Immature natural killer cell (primary cell): ENCODE data around the gene RUNDC3A. TPM values are rescaled to one million over a fixed set of nuclear protein-coding genes. Genes with fewer than 3 reads are reported as not detected.

Experiments
- DNase-seq, 3 donors: peaks; one replicate each; pipeline ENCODE4 v3.0.0; 2022; ENCODE audit warnings: mixed read lengths in 1 of 3
- H3K27ac Mint-ChIP-seq, 6 donors: one replicate each; pipeline ENCODE4 v1.8.0; 2020; ENCODE audit warnings: mixed read lengths in 6 of 6, mild to moderate bottlenecking in 5 of 6, inconsistent platforms in 4 of 6, moderate library complexity in 3 of 6
- H3K27me3 Mint-ChIP-seq, 3 donors: one replicate each; pipeline ENCODE4 v1.8.0; 2020 to 2021; ENCODE audit warnings: low read depth in 3 of 3, mild to moderate bottlenecking in 3 of 3, mixed read lengths in 3 of 3, moderate library complexity in 3 of 3, inconsistent platforms in 1 of 3
- H3K36me3 Mint-ChIP-seq, 3 donors: one replicate each; pipeline ENCODE4 v1.8.0; 2020; ENCODE audit warnings: mixed read lengths in 3 of 3, inconsistent platforms in 2 of 3, mild to moderate bottlenecking in 2 of 3
- H3K4me1 Mint-ChIP-seq, 2 donors: one replicate each; pipeline ENCODE4 v1.8.0; 2020; ENCODE audit warnings: inconsistent platforms in 2 of 2, mild to moderate bottlenecking in 2 of 2, mixed read lengths in 2 of 2, moderate library complexity in 1 of 2
- H3K4me3 Mint-ChIP-seq, 5 donors: one replicate each; pipeline ENCODE4 v1.8.0; 2020; ENCODE audit warnings: mild to moderate bottlenecking in 5 of 5, mixed read lengths in 5 of 5, inconsistent platforms in 3 of 5, moderate library complexity in 3 of 5
- H3K9me3 Mint-ChIP-seq, 6 donors: one replicate each; pipeline ENCODE4 v1.8.0; 2020; ENCODE audit warnings: mild to moderate bottlenecking in 6 of 6, mixed read lengths in 6 of 6, inconsistent platforms in 4 of 6, moderate library complexity in 3 of 6
- polyA plus RNA-seq, 3 donors: library from polyadenylated mRNA; unstranded; fragments of 300-500 nt; fragmentation: Illumina TruSeq; gene quantifications; one replicate each; pipeline ENCODE4 v1.2.3, GENCODE V29; 2021

Gene RUNDC3A
- polyA plus RNA-seq, 3 donors from 2014 or later: not detected

DNA sequence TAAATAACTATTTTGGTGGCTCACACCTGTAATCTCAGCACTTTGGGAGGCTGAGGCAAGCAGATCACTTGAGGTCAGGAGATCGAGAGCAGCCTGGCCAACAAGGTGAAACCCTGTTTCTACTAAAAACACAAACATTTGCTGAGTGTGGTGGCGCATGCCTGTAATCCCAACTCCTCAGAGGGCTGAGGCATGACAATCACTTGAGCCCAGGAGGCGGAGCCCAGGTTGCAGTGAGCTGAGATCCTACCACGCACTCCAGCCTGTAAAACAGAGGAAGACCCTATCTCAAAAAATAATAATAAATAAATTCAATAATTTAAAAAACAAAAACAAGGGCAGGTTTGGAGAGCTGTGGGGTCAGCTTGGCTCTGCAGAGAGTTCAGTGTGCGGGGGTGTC lies 34.8 kb upstream of the RUNDC3A start:
- H3K27me3 Mint-ChIP-seq: peaks cover 0 to 4% (median 0%) of the 10 kb centered on the region in 3 donors
- no peak for DNase-seq
- no peak overlapping the region for H3K27ac Mint-ChIP-seq
- no peaks in the 10 kb centered on the region for H3K36me3 Mint-ChIP-seq
- H3K4me1 Mint-ChIP-seq: peaks cover 0 to 1% of the 10 kb centered on the region in 2 donors
- no peaks in the 10 kb centered on the region for H3K9me3 Mint-ChIP-seq
- no peak overlapping the region for H3K4me3 Mint-ChIP-seq

DNA sequence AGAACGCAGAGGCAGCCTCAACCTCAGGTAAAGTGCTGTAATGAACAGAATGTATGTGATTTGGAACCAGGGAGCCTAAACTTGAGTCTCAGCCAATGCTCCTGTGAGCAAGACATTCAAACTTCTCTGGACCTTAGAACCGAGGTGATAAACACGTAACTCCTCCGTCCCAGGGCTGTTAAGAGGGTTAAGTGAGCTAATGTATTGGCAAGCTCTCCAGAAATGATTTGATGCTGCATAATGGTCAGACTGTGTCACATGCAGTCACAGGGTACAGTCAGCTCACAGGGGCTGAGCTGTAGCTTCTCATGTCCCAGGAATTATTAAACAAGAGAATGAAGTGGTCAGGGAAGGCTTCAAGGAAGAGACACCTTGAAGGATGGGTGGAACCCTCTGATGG lies 30.4 kb upstream of the RUNDC3A start:
- Mint-ChIP-seq H3K9me3 (no peaks in the 10 kb centered on the region), H3K27ac (peak overlapping the region in 4 of 6 donors; percentile 46 to 84 (median 74)), H3K36me3 (no peaks in the 10 kb centered on the region), H3K27me3 (peaks cover 2 to 5% (median 5%) of the 10 kb centered on the region in 3 donors), H3K4me1 (peaks cover 22% of the 10 kb centered on the region in 2 donors), H3K4me3 (no peak overlapping the region)
- no peak for DNase-seq

DNA sequence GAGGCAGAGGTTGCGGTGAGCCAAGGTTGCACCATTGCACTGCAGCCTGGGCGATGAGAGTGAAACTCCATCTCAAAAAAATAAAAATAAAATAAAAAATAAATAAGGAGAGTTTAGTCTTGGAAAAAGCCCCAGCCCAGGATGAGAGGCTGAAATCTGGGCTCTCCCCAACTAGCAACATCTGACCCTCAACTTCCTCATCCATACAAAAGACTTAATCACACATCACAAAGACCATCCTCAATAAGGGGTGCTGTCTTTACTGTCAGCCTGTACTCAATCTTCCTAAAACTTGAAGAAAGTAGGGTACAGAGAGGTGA lies 29.1 kb upstream of the RUNDC3A start:
- H3K36me3 Mint-ChIP-seq: no peaks in the 10 kb centered on the region
- H3K27ac Mint-ChIP-seq: peak overlapping the region; percentile 81 to 97 (median 87)
- H3K9me3 Mint-ChIP-seq: no peaks in the 10 kb centered on the region
- DNase-seq: no peak
- H3K4me3 Mint-ChIP-seq: peak overlapping the region; percentile 46 to 72 (median 62)
- H3K27me3 Mint-ChIP-seq: peaks cover 2 to 6% (median 5%) of the 10 kb centered on the region in 3 donors
- peaks cover 22% of the 10 kb centered on the region in 2 donors for H3K4me1 Mint-ChIP-seq

DNA sequence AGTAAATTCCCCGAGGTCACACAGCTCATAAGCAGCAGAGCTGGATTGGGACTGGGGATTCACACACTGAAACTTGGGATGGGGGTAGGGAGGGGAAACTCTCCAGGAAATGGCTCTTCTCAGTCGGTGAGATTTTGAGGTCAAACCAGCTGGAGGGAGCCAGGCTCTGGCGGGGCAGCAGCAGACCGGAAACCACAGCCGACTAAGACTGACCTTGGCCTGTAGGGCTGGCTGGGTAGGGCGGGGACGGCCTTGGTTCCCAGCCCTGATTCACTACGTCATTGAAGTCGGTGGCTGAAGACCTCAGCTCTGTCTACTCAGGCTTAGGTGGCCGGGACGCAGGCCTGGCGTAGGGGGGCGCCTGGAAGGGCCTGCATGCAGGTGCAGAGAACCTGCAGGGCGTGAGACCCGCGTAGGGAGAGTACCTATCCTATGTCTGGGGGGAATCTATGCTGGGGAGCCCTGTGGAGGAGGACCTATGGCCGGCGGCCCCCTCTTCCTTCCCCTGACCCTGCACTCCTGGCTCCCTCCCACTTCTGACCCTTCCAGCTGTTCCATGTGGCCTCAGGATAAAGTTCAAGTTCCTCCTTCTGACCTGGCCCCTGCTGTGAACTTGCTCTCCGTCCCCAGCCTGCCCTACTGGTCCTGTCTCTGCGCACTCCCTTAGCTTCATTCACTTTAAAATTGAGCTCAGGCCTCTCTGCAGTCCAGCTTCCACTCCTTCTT lies 28.6 kb upstream of the RUNDC3A start:
- peak overlapping the region; percentile 81 to 97 (median 87) for H3K27ac Mint-ChIP-seq
- DNase-seq: peak; percentile 65 to 79 (median 73)
- H3K9me3 Mint-ChIP-seq: no peaks in the 10 kb centered on the region

DNA sequence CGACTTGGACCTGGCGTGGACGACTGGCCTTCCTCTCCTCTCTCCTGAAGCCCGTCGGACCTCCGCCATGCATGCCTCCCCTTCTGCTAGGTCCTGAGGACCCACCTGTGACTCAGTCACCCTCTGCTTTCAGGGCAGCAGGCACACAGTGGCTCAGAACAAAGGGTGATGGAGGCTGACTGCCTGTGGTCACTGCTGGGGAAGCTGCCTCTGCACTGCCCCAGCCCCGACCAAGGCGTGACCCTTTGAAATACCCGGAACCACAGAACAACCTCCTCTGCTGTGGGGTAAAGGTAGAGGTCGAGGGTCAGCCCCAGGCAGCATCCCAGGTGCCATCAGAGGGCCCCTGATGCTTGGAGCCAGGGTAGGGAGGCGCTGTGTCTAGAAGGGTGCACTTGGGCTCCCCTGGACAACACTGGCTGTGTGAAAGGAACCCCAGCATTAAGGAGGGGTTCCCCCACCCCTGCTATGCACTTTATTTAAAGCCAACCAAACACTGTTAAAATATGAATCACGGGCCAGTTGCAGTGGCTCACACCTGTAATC lies 27.9 kb upstream of the RUNDC3A start:
- peak in 2 of 3 donors; percentile 9 to 16 for DNase-seq
- peaks cover 3 to 7% (median 4%) of the 10 kb centered on the region in 3 donors for H3K27me3 Mint-ChIP-seq
- H3K4me1 Mint-ChIP-seq: peaks cover 22% of the 10 kb centered on the region in 2 donors
- H3K4me3 Mint-ChIP-seq: peak overlapping the region; percentile 46 to 72 (median 62)
- H3K27ac Mint-ChIP-seq: peak overlapping the region; percentile 81 to 97 (median 87)
- H3K9me3 Mint-ChIP-seq: no peaks in the 10 kb centered on the region
- no peaks in the 10 kb centered on the region for H3K36me3 Mint-ChIP-seq

More for the DNA sequence above, 28.6 kb upstream of the RUNDC3A start:
- peak overlapping the region; percentile 46 to 72 (median 62) for H3K4me3 Mint-ChIP-seq
- H3K36me3 Mint-ChIP-seq: no peaks in the 10 kb centered on the region
- peaks cover 22% of the 10 kb centered on the region in 2 donors for H3K4me1 Mint-ChIP-seq
- peaks cover 2 to 6% (median 5%) of the 10 kb centered on the region in 3 donors for H3K27me3 Mint-ChIP-seq

DNA sequence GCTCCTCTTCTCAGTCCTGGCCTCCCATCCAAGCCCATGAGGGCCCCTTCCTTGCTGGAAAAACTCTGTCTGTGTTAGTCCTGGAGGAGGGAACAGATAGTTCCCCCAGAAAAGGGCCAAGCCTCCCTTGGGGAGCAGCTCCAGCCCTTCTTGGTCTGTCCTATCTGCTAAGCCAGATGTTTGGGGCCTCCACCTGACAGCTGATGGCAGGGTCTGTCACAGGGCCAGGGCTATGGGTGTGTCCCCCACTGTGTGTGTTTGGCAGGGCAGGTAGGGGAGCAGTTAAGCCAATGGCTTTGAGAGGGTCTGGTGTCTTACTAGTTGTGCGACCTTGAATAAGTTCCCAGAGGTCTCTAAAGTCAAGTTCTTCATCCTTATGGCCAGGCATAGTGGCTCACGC lies 26.8 kb upstream of the RUNDC3A start:
- Mint-ChIP-seq H3K27ac (peak overlapping the region in 3 of 6 donors; percentile 41 to 84 (median 69)), H3K4me1 (peaks cover 22% of the 10 kb centered on the region in 2 donors), H3K36me3 (no peaks in the 10 kb centered on the region), H3K4me3 (no peak overlapping the region), H3K9me3 (no peaks in the 10 kb centered on the region), H3K27me3 (peaks cover 3 to 7% (median 4%) of the 10 kb centered on the region in 3 donors)
- DNase-seq: no peak

DNA sequence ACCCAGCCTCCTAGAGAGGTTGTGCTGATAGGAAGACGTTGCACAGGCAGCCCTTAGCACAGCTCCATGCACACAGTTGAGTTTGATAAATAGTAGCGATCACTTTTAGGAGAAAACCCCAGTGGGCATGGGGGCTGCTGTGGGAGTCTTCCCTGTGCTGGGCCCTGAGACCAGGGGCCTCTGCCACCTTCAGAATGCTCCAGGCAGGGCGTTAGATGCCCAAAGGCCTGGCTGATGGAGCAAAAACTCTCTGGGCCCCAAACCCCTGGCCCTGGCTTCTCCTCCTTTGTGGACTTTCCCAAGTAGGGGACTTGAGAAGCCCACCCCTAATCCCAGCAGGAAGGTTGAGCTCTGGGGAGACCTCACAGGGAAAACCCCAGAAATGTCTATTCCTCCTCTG lies 26.1 kb upstream of the RUNDC3A start:
- Mint-ChIP-seq H3K9me3 (no peaks in the 10 kb centered on the region), H3K27me3 (peaks cover 3 to 7% (median 4%) of the 10 kb centered on the region in 3 donors), H3K36me3 (no peaks in the 10 kb centered on the region), H3K4me1 (peaks cover 22% of the 10 kb centered on the region in 2 donors), H3K27ac (no peak overlapping the region), H3K4me3 (no peak overlapping the region)
- DNase-seq: no peak

DNA sequence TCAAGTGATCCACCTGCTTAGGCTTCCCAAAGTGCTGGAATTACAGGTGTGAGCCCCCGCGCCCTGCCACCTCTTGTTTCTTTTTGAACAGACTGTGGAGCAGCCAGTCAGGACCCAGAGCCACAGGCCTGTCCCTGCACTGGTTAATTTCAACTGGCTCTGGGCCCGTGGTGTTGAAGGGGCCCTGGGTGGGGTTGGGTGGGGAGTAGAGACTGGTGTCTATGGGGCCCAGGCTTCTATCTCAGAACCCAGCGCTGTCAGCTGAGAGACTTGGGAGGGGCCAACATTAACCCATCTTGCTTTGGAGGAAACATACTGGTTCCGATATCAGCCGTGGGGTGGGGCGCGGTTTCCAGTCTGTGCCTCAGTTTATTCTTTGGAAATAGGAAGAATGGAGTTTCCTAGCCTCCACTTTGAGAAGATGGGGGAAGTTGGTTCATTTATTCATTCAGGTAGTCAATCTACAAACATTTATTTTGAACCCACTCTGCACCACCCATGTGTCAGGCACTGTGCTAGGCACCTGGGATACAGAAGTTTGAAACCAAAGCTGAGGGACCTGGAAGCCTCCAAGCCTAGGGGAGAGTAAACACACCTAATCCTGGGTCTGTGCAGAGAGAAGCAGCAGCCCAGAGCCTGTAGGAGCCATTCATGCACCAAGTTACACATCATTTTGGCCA lies 24.9 kb upstream of the RUNDC3A start:
- Mint-ChIP-seq H3K36me3 (no peaks in the 10 kb centered on the region), H3K27ac (no peak overlapping the region), H3K9me3 (no peaks in the 10 kb centered on the region), H3K4me1 (peaks cover 21 to 22% of the 10 kb centered on the region in 2 donors), H3K4me3 (no peak overlapping the region), H3K27me3 (peaks cover 3 to 7% (median 6%) of the 10 kb centered on the region in 3 donors)
- no peak for DNase-seq

DNA sequence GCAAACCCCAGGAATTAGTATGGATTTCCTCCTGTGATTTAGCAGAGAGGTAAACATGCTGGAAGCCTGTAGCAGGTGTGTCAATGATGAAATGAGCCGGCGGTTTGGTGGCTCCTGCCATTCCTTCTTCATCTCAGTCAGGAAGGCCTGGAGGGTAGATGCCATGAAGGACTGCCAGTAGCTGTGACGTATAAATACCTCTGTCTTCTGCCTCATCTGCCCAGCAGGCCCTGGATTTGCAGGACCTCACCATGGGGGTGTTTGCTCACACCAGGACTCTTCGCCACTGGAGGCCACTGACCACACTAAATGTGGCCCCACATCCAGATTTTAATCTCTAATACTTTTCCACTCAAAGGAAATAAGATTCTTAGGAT lies 24.4 kb upstream of the RUNDC3A start:
- no peak overlapping the region for H3K27ac Mint-ChIP-seq
- H3K36me3 Mint-ChIP-seq: no peaks in the 10 kb centered on the region
- peaks cover 3 to 7% (median 6%) of the 10 kb centered on the region in 3 donors for H3K27me3 Mint-ChIP-seq
- peaks cover 19% of the 10 kb centered on the region in 2 donors for H3K4me1 Mint-ChIP-seq
- no peaks in the 10 kb centered on the region for H3K9me3 Mint-ChIP-seq
- no peak for DNase-seq
- H3K4me3 Mint-ChIP-seq: no peak overlapping the region

DNA sequence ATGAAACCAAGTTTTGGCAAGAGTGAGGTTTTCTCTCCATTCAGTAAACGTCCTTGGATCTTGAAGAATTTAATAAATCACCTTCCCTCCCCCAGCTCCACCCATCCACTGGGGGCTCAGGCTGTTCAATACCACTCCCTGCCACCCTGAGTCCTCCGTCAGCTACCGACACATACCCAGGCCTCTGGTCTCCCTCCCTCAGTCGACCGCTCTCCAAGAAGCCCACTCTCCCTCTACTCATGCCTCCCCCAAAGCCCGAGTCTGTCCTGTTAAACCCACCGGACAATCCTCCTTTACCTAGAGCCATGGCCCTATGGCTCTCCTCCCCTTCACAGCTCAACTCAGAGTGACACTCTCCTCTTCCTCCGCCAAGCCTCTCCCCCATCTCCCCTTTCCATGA lies 20.8 kb upstream of the RUNDC3A start:
- H3K4me1 Mint-ChIP-seq: no peaks in the 10 kb centered on the region
- peaks cover 0 to 8% (median 3%) of the 10 kb centered on the region in 3 donors for H3K27me3 Mint-ChIP-seq
- no peaks in the 10 kb centered on the region for H3K9me3 Mint-ChIP-seq
- H3K36me3 Mint-ChIP-seq: no peaks in the 10 kb centered on the region
- no peak overlapping the region for H3K27ac Mint-ChIP-seq
- H3K4me3 Mint-ChIP-seq: no peak overlapping the region
- DNase-seq: no peak

DNA sequence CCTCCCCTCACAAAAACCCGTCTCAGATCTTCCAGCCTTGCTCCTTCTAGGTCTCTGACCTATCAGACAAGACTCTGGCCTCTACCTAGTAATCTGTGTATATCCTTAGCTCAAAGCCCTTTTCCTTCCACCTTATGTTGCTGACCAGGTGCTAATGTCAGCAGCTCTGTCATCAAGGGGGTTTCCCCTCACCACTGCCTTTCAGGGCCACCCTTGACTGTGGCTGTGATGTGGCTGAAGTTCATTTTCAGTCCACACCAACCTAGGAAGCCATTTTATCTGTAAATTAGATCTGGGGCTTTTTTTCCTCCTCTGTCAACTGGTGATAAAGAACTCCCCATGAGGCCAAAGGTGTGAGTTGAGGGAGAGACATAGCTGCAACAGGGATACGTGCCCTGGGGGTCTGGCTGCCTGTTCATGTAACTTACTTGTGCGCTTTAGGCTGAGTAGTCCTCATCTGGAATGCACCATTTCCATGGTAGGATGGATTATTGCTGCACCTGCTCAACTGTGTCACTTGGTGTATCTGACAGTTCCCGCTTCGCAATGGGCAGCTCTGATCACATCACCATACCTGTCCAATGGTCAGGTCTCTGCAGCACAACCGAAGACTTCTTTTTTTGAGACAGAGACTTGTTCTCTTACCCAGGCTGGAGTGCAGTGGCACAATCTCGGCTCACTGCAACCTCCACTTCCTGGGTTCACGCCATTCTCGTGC lies 14.7 kb upstream of the RUNDC3A start:
- peaks cover 0 to 4% (median 0%) of the 10 kb centered on the region in 3 donors for H3K27me3 Mint-ChIP-seq
- H3K4me1 Mint-ChIP-seq: peaks cover 0 to 7% of the 10 kb centered on the region in 2 donors
- DNase-seq: peak; percentile 16 to 37 (median 29)
- peak overlapping the region in 2 of 6 donors; percentile 45 to 49 for H3K27ac Mint-ChIP-seq
- H3K9me3 Mint-ChIP-seq: no peaks in the 10 kb centered on the region
- H3K4me3 Mint-ChIP-seq: peak overlapping the region in 1 of 5 donors; percentile 3
- no peaks in the 10 kb centered on the region for H3K36me3 Mint-ChIP-seq

DNA sequence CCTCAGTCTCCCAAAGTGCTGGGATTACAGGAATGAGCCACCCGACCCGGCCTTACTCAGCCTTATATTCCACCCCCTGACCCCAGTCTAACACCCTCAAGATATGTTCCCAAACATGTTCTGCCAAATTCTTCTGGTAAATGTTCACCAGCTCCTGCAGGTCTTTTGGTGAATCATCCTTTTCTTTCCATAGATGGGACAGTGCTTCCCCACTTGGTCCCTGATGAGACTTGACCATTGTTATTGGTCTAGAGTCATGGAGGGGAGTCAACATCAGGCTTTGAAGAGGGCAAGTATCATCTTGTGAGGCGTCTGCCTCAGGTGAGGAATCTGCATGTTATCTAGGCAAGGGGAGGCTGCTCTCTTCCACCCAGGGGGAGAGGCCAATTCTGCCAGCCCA lies 10.4 kb upstream of the RUNDC3A start:
- Mint-ChIP-seq H3K27me3 (peaks cover 0 to 4% (median 0%) of the 10 kb centered on the region in 3 donors), H3K4me3 (no peak overlapping the region), H3K9me3 (no peaks in the 10 kb centered on the region), H3K4me1 (peaks cover 0 to 7% of the 10 kb centered on the region in 2 donors), H3K36me3 (no peaks in the 10 kb centered on the region), H3K27ac (no peak overlapping the region)
- DNase-seq: no peak

DNA sequence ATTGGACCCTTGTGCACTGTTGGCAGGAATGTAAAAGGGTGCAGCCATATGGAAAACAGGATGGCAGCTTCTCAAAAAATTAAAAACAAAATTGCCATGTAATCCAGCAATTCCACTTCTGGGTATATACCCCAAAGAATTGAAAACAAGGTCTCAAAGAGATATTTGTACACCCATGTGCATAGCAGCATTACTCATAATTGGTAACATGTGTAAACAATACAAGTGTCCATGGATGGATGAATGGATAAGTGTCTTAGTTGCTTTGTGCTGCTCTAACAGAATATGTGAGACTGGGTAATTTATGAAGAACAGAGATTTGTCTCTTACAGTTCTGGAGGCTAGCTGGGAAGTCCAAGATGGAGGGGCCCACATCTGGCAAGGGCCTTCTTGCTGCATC lies 3.8 kb upstream of the RUNDC3A start:
- Mint-ChIP-seq H3K9me3 (no peaks in the 10 kb centered on the region), H3K4me1 (peaks cover 19% of the 10 kb centered on the region in 2 donors), H3K36me3 (no peaks in the 10 kb centered on the region), H3K4me3 (no peak overlapping the region), H3K27ac (no peak overlapping the region), H3K27me3 (peaks cover 6 to 13% (median 9%) of the 10 kb centered on the region in 3 donors)
- no peak for DNase-seq
